SK-N-SH (cell line): ENCODE results near the gene KCNB1. TPM values are rescaled to one million over a fixed set of nuclear protein-coding genes. Genes with fewer than 3 reads are reported as not detected.

Experiments
- CTCF ChIA-PET: fragments of 300-600, 350-600 bp; formaldehyde crosslinking; extraction: SDS; loops from one replicate; lab custom pipeline; 2021; lab: Yijun Ruan, JAX
- POLR2A ChIA-PET: fragments of 350-600 bp; sonication (Branson Sonifier 250); formaldehyde crosslinking; extraction: SDS; loops from one replicate; lab custom pipeline; 2020; ENCODE audit warnings: antibody characterized with exemption, inconsistent platforms; lab: Yijun Ruan, JAX
- DNase-seq: peaks from one replicate; pipeline ENCODE4 v3.0.0; 2012
- H2AFZ ChIP-seq: fragments of 200-600 bp; sonication (generic); 2 replicates; pipeline ENCODE4 v1.8.1; 2016; ENCODE audit warnings: antibody characterized with exemption, mild to moderate bottlenecking, low read depth
- H3F3A ChIP-seq: fragments of 200-600 bp; sonication (generic); replicated peaks from 2 replicates; pipeline ENCODE3; 2016; ENCODE audit warnings: antibody characterized with exemption, mild to moderate bottlenecking; ENCODE audit not compliant: insufficient read depth
- H3K27ac ChIP-seq, 2 experiments: fragments of 200-500 bp in 1 of 2; fragments of 200-600 bp in 1 of 2; sonication (Bioruptor generic) in 1 of 2; sonication (generic), shearing (Covaris generic) in 1 of 2; 2 replicates each; pipeline versions ENCODE4 v1.5.1 to v1.6.1; 2014 to 2016; ENCODE audit warnings: low read depth in 2 of 2, inconsistent platforms in 1 of 2, low read length in 1 of 2, mild to moderate bottlenecking in 1 of 2, mixed read lengths in 1 of 2
- H3K27me3 ChIP-seq: fragments of 200-600 bp; sonication (generic), shearing (Covaris generic); 2 replicates; pipeline ENCODE4 v1.6.1; 2016; ENCODE audit warnings: mixed run types; ENCODE audit not compliant: insufficient read depth
- H3K36me3 ChIP-seq, 2 experiments: fragments of 200-500 bp in 1 of 2; fragments of 200-600 bp in 1 of 2; sonication (Bioruptor generic) in 1 of 2; sonication (generic) in 1 of 2; replicated peaks in 1 of 2; 2 replicates each; pipeline versions ENCODE3 to v1.5.1; 2014 to 2016; ENCODE audit warnings: low read length in 1 of 2, mild to moderate bottlenecking in 1 of 2; ENCODE audit not compliant: insufficient read depth in 2 of 2, control insufficient read depth in 1 of 2
- H3K4me1 ChIP-seq, 2 experiments: fragments of 200-500 bp in 1 of 2; fragments of 200-600 bp in 1 of 2; sonication (Bioruptor generic) in 1 of 2; sonication (generic), shearing (Covaris generic) in 1 of 2; 2 replicates each; pipeline versions ENCODE4 v1.5.1 to v1.6.1; 2014 to 2016; ENCODE audit warnings: low read depth in 1 of 2, low read length in 1 of 2, mixed run types in 1 of 2; ENCODE audit not compliant: insufficient read depth in 2 of 2, control insufficient read depth in 1 of 2
- H3K4me2 ChIP-seq: fragments of 200-600 bp; sonication (generic), shearing (Covaris generic); 2 replicates; pipeline ENCODE4 v1.6.1; 2017; ENCODE audit warnings: mixed run types
- H3K4me3 ChIP-seq, 2 experiments: fragments of 200-500 bp in 1 of 2; fragments of 200-600 bp in 1 of 2; sonication (Bioruptor generic) in 1 of 2; sonication (generic), shearing (Covaris generic) in 1 of 2; 2 replicates each; pipeline versions ENCODE4 v1.5.1 to v1.8.1; 2014 to 2016; ENCODE audit warnings: low read depth in 2 of 2, inconsistent platforms in 1 of 2, low read length in 1 of 2, mild to moderate bottlenecking in 1 of 2, mixed read lengths in 1 of 2, moderate library complexity in 1 of 2
- H3K79me2 ChIP-seq: fragments of 200-600 bp; sonication (generic); 2 replicates; pipeline ENCODE4 v1.8.1; 2017; ENCODE audit warnings: mild to moderate bottlenecking; ENCODE audit not compliant: insufficient read depth
- H3K9ac ChIP-seq: fragments of 200-600 bp; sonication (generic); 2 replicates; pipeline ENCODE4 v1.6.1; 2017; ENCODE audit warnings: mixed run types
- H3K9me2 ChIP-seq: fragments of 200-600 bp; sonication (generic); 2 replicates; pipeline ENCODE4 v1.6.1; 2017; ENCODE audit warnings: mixed run types
- H3K9me3 ChIP-seq: fragments of 200-600 bp; sonication (generic); 2 replicates; pipeline ENCODE4 v1.6.1; 2017; ENCODE audit warnings: mixed run types, mild to moderate bottlenecking, moderate library complexity
- H4K20me1 ChIP-seq: fragments of 200-600 bp; sonication (generic); 2 replicates; pipeline ENCODE4 v1.6.1; 2017; ENCODE audit warnings: mild to moderate bottlenecking, mixed run types; ENCODE audit not compliant: insufficient read depth
- CHD2 ChIP-seq: fragments of 150-350 bp; IDR thresholded peaks from 2 replicates; pipeline ENCODE4 v1.6.1; 2018; ENCODE audit warnings: low read length; ENCODE audit not compliant: partially characterized antibody
- CTCF ChIP-seq: fragments of 200-600 bp; sonication (generic); IDR thresholded peaks from 2 replicates; pipeline ENCODE4 v1.6.1; 2017; ENCODE audit warnings: antibody characterized with exemption, mild to moderate bottlenecking, moderate library complexity
- ELF1 ChIP-seq: IDR thresholded peaks from 2 replicates; pipeline ENCODE4 v1.4.0; 2012
- EZH2phosphoT487 ChIP-seq: fragments of 200-600 bp; sonication (generic); IDR thresholded peaks from 2 replicates; pipeline ENCODE4 v1.6.1; 2017; ENCODE audit warnings: low read depth, mixed run types, mild to moderate bottlenecking, antibody characterized with exemption, moderate library complexity, borderline replicate concordance
- FOSL2 ChIP-seq: IDR thresholded peaks from 2 replicates; pipeline ENCODE4 v1.4.0; 2012; ENCODE audit warnings: low read depth, mild to moderate bottlenecking, moderate library complexity, borderline replicate concordance
- FOXJ3 ChIP-seq: sonication (generic); formaldehyde crosslinking; IDR thresholded peaks from 2 replicates; pipeline ENCODE4 v1.5.1; 2020; ENCODE audit warnings: mild to moderate bottlenecking, missing genetic modification reagents
- FOXM1 ChIP-seq: IDR thresholded peaks from 2 replicates; pipeline ENCODE4 v1.4.0; 2012; ENCODE audit warnings: low read depth, mild to moderate bottlenecking
- JUND ChIP-seq: IDR thresholded peaks from 2 replicates; pipeline ENCODE4 v1.4.0; 2012
- MEF2A ChIP-seq: IDR thresholded peaks from 2 replicates; pipeline ENCODE4 v1.4.0; 2012; ENCODE audit warnings: low read depth, borderline replicate concordance
- NFIC ChIP-seq: IDR thresholded peaks from 2 replicates; pipeline ENCODE4 v1.4.0; 2012; ENCODE audit warnings: borderline replicate concordance
- PBX3 ChIP-seq: IDR thresholded peaks from 2 replicates; pipeline ENCODE4; 2012
- RAD21 ChIP-seq: IDR thresholded peaks from 2 replicates; pipeline ENCODE4 v1.6.1; 2012; ENCODE audit warnings: mild to moderate bottlenecking, low read length
- RXRA ChIP-seq: IDR thresholded peaks from 2 replicates; pipeline ENCODE4 v1.4.0; 2012; ENCODE audit warnings: low read depth, mild to moderate bottlenecking, borderline replicate concordance
- SIN3A ChIP-seq: IDR thresholded peaks from 2 replicates; pipeline ENCODE4 v1.6.1; 2012; ENCODE audit warnings: low read depth, mild to moderate bottlenecking, low read length, moderate library complexity, borderline replicate concordance
- SMC3 ChIP-seq: IDR thresholded peaks from 2 replicates; pipeline ENCODE4 v1.6.1; 2012; ENCODE audit warnings: low read depth, low read length, improper control_type of control experiment
- TAF1 ChIP-seq: IDR thresholded peaks from 2 replicates; pipeline ENCODE4 v1.6.1; 2012; ENCODE audit warnings: low read depth, mild to moderate bottlenecking, low read length, moderate library complexity, borderline replicate concordance
- TCF12 ChIP-seq: IDR thresholded peaks from 2 replicates; pipeline ENCODE4 v1.4.0; 2012
- ZBTB33 ChIP-seq: IDR thresholded peaks from 2 replicates; pipeline ENCODE4 v1.4.0; 2012; ENCODE audit warnings: low read depth, borderline replicate concordance
- WGBS: methylation state at CpG from one replicate; pipeline ENCODE4 v1.1.6; 2017; ENCODE audit warnings: low lambda C conversion rate; 5-methylcytosine and 5-hydroxymethylcytosine counted together
- polyA plus RNA-seq, 3 experiments: library from polyadenylated mRNA; depleted of rRNA; stranded (reverse); fragments of >200 nt; gene quantifications; 2 replicates each; pipeline ENCODE4 v1.2.3, GENCODE V29; 2012

The KCNB1 gene
- polyA plus RNA-seq, 1 of the 3 experiments (the other 2 are of a cell fraction): 0.82 TPM

- ChIA-PET POLR2A (interaction anchor here (0.7 kb wide), 1 partner anchor 203 kb away, joined by 3 read pairs; no protein-coding TSS in a partner anchor), CTCF (interaction anchor here (0.9 to 2.6 kb wide), 3 partner anchors 67 to 104 kb away, joined by 3 to 7 read pairs (median 4); no protein-coding TSS in a partner anchor)
- DNase-seq: no peak
- Histone ChIP-seq H3K4me1 (peaks cover 0 to 3% of the 10 kb centered on the region in 2 experiments; a peak in 1 of 4 replicates), H3K4me3 (no peak overlapping the region), H3K79me2 (no peaks in the 10 kb centered on the region), H4K20me1 (no peaks in the 10 kb centered on the region), H3K27ac (no peak overlapping the region), H3K9ac (no peak overlapping the region), H3K36me3 (no peaks in the 10 kb centered on the region), H3K27me3 (no peaks in the 10 kb centered on the region), H3K9me2 (no peaks in the 10 kb centered on the region), H3F3A (no peaks in the 10 kb centered on the region), H2AFZ (no peak overlapping the region), H3K4me2 (no peak overlapping the region), H3K9me3 (no peaks in the 10 kb centered on the region)
- WGBS: 74% methylated on average over 2 of the region's 2 CpGs
- no peak for TF ChIP-seq SMC3
- no peak for TF ChIP-seq RAD21
- TF ChIP-seq FOSL2: no peak
- no peak for TF ChIP-seq PBX3
- TF ChIP-seq ELF1: no peak
- TF ChIP-seq TCF12: no peak
- no peak for TF ChIP-seq JUND
- TF ChIP-seq EZH2phosphoT487: no peak
- TF ChIP-seq TAF1: no peak
- TF ChIP-seq FOXM1: no peak
- no peak for TF ChIP-seq ZBTB33
- TF ChIP-seq NFIC: no peak
- TF ChIP-seq CHD2: no peak
- TF ChIP-seq SIN3A: no peak
These were observed 79.5 kb downstream of the KCNB1 start for GRCh38 chr20:49403012-49403411.

- DNase-seq: no peak
- H3F3A ChIP-seq: no peaks in the 10 kb centered on the region
- peaks cover 0 to 3% of the 10 kb centered on the region in 2 experiments; a peak in 1 of 4 replicates for H3K4me1 ChIP-seq
- ChIA-PET POLR2A (no interaction called here), CTCF (no interaction called here)
- no peaks in the 10 kb centered on the region for H3K9me3 ChIP-seq
- no peaks in the 10 kb centered on the region for H3K79me2 ChIP-seq
- WGBS: 78% methylated on average over 3 of the region's 3 CpGs
- no peaks in the 10 kb centered on the region for H4K20me1 ChIP-seq
- H3K4me2 ChIP-seq: no peak overlapping the region
- no peaks in the 10 kb centered on the region for H3K27me3 ChIP-seq
- H3K36me3 ChIP-seq: no peaks in the 10 kb centered on the region
- H3K4me3 ChIP-seq: no peak overlapping the region
- no peak overlapping the region for H3K9ac ChIP-seq
- no peak overlapping the region for H2AFZ ChIP-seq
- no peaks in the 10 kb centered on the region for H3K9me2 ChIP-seq
- TF ChIP-seq CTCF (no peak), RXRA (no peak), TAF1 (no peak), MEF2A (no peak), FOSL2 (no peak), JUND (no peak), FOXJ3 (CRISPR knock-in tag) (no peak)
- TF ChIP-seq, all 33 proteins: peak for 0
- H3K27ac ChIP-seq: no peak overlapping the region
These were observed 81.6 kb downstream of the KCNB1 start for GRCh38 chr20:49400904-49401303.
